GM23338 (cell line): ENCODE data around the gene SIRT1. TPM values are rescaled to one million over a fixed set of nuclear protein-coding genes. Genes with fewer than 3 reads are reported as not detected.
A peak's percentile ranks its signal among the peaks of the same experiment; 100 is the strongest.

ENCODE experiments used
- ATAC-seq: fragments of 200-7000 bp; cut with Tn5 transposase; 3 replicates; pipeline ENCODE4 v1.9.1; 2020
- DNase-seq: peaks from one replicate; pipeline ENCODE4 v3.0.0-alpha.2; 2015; ENCODE audit warnings: low spot score
- H2AFZ ChIP-seq: fragments of 200-600 bp; sonication (generic); 2 replicates; pipeline ENCODE4 v1.8.0; 2016; ENCODE audit warnings: antibody characterized with exemption, mild to moderate bottlenecking, moderate library complexity
- H3F3A ChIP-seq: fragments of 200-600 bp; sonication (generic); replicated peaks from 2 replicates; pipeline ENCODE4 v1.8.0; 2017; ENCODE audit warnings: antibody characterized with exemption, mixed run types, low read depth
- H3K27ac ChIP-seq: fragments of 200-600 bp; sonication (generic); 2 replicates; pipeline ENCODE4 v1.6.1; 2016; ENCODE audit warnings: low read depth
- H3K27me3 ChIP-seq: fragments of 200-600 bp; sonication (generic); 2 replicates; pipeline ENCODE4 v1.8.0; 2016; ENCODE audit warnings: mild to moderate bottlenecking, mixed run types, moderate library complexity; ENCODE audit not compliant: insufficient read depth
- H3K36me3 ChIP-seq: fragments of 200-600 bp; sonication (generic); 2 replicates; pipeline ENCODE4 v1.8.0; 2016; ENCODE audit warnings: mild to moderate bottlenecking; ENCODE audit not compliant: insufficient read depth
- H3K4me1 ChIP-seq: fragments of 200-600 bp; sonication (generic); 2 replicates; pipeline ENCODE4 v1.8.0; 2016; ENCODE audit warnings: mild to moderate bottlenecking, moderate library complexity; ENCODE audit not compliant: insufficient read depth
- H3K4me2 ChIP-seq: fragments of 200-600 bp; sonication (generic); 2 replicates; pipeline ENCODE4 v1.7.1; 2017; ENCODE audit warnings: mixed run types
- H3K4me3 ChIP-seq: fragments of 200-600 bp; sonication (generic); 2 replicates; pipeline ENCODE4 v1.6.1; 2016; ENCODE audit warnings: mixed run types
- H3K79me2 ChIP-seq: fragments of 200-600 bp; sonication (generic); replicated peaks from 2 replicates; pipeline ENCODE4 v1.8.0; 2017; ENCODE audit warnings: mild to moderate bottlenecking; ENCODE audit not compliant: insufficient read depth
- H3K9me2 ChIP-seq: fragments of 200-600 bp; sonication (generic); 2 replicates; pipeline ENCODE4 v1.8.0; 2017; ENCODE audit not compliant: insufficient read depth
- H4K20me1 ChIP-seq: fragments of 200-600 bp; sonication (generic); replicated peaks from 2 replicates; pipeline ENCODE4 v1.8.0; 2017; ENCODE audit warnings: mild to moderate bottlenecking; ENCODE audit not compliant: insufficient read depth
- H3K27ac Mint-ChIP-seq: 2 replicates; pipeline ENCODE4 v1.8.0; 2020; ENCODE audit warnings: inconsistent platforms, mild to moderate bottlenecking, moderate library complexity, mixed read lengths
- H3K27me3 Mint-ChIP-seq: 3 replicates; pipeline ENCODE4 v1.8.0; 2022; ENCODE audit warnings: low read depth, mild to moderate bottlenecking, moderate library complexity, mixed read lengths, inconsistent platforms; ENCODE audit not compliant: insufficient read depth, poor library complexity
- H3K36me3 Mint-ChIP-seq: 3 replicates; pipeline ENCODE4 v1.8.0; 2021; ENCODE audit warnings: low read depth, mild to moderate bottlenecking, inconsistent platforms, moderate library complexity, mixed read lengths
- H3K4me1 Mint-ChIP-seq: 3 replicates; pipeline ENCODE4 v1.8.0; 2020; ENCODE audit warnings: mild to moderate bottlenecking, inconsistent platforms, mixed read lengths
- H3K4me3 Mint-ChIP-seq: 3 replicates; pipeline ENCODE4 v1.8.0; 2021; ENCODE audit warnings: moderate library complexity, mild to moderate bottlenecking, inconsistent platforms, mixed read lengths
- H3K9me3 Mint-ChIP-seq: 3 replicates; pipeline ENCODE4 v1.8.0; 2020; ENCODE audit warnings: moderate library complexity, mild to moderate bottlenecking, inconsistent platforms, mixed read lengths
- CREB1 ChIP-seq: fragments of 250-450 bp; sonication (Bioruptor Pico); IDR thresholded peaks from 2 replicates; pipeline ENCODE4 v1.5.0; 2020; ENCODE audit warnings: low read depth, mild to moderate bottlenecking, moderate library complexity
- EZH2phosphoT487 ChIP-seq: fragments of 200-600 bp; sonication (generic); IDR thresholded peaks from one replicate; pipeline ENCODE4 v1.8.1; 2018; ENCODE audit warnings: antibody characterized with exemption; ENCODE audit not compliant: unreplicated experiment
- JUNB ChIP-seq: IDR thresholded peaks from one replicate; pipeline ENCODE4 v1.6.1; 2016; ENCODE audit warnings: antibody characterized with exemption; ENCODE audit not compliant: unreplicated experiment
- ZNF331 ChIP-seq: fragments of 250-450 bp; sonication (Bioruptor Pico); IDR thresholded peaks from 2 replicates; pipeline ENCODE4 v1.5.0; 2020; ENCODE audit warnings: low read depth, mild to moderate bottlenecking, moderate library complexity
- polyA plus RNA-seq: library from polyadenylated mRNA; unstranded; fragments of >200 nt; fragmentation: Nextera tagmentation; extraction: Ambion mirVana; gene quantifications from 2 replicates; pipeline ENCODE4 v1.2.1, GENCODE V29; 2016
- total RNA-seq: library from RNA; depleted of rRNA; stranded (reverse); fragments of >200 nt; shearing (Covaris generic); gene quantifications from 2 replicates; pipeline ENCODE4 v1.2.3, GENCODE V29; 2014
- TF ChIP-seq, protein P1 (sequence below): fragments of 250-450 bp; sonication (Bioruptor Pico); IDR thresholded peaks from 2 replicates; pipeline ENCODE4 v1.5.0; 2020; ENCODE audit warnings: mild to moderate bottlenecking, moderate library complexity
- TF ChIP-seq, protein P2 (sequence below), 2 experiments: fragments of 200-600 bp in 1 of 2; sonication (generic) in 1 of 2; conservative IDR thresholded peaks; 2 replicates each; pipeline versions ENCODE4 v1.5.1 to v1.6.1; 2016 to 2017; ENCODE audit warnings: antibody characterized with exemption in 2 of 2, low read depth in 2 of 2, mild to moderate bottlenecking in 2 of 2, moderate library complexity in 1 of 2

SIRT1 gene
- total and polyA plus RNA-seq, 2 experiments from 2014 or later: 35.9 to 61.6 TPM

GRCh38 chr10:67925449-67926005 lies 41.1 kb downstream of the SIRT1 start (continued):
- TF ChIP-seq, protein P1, sequence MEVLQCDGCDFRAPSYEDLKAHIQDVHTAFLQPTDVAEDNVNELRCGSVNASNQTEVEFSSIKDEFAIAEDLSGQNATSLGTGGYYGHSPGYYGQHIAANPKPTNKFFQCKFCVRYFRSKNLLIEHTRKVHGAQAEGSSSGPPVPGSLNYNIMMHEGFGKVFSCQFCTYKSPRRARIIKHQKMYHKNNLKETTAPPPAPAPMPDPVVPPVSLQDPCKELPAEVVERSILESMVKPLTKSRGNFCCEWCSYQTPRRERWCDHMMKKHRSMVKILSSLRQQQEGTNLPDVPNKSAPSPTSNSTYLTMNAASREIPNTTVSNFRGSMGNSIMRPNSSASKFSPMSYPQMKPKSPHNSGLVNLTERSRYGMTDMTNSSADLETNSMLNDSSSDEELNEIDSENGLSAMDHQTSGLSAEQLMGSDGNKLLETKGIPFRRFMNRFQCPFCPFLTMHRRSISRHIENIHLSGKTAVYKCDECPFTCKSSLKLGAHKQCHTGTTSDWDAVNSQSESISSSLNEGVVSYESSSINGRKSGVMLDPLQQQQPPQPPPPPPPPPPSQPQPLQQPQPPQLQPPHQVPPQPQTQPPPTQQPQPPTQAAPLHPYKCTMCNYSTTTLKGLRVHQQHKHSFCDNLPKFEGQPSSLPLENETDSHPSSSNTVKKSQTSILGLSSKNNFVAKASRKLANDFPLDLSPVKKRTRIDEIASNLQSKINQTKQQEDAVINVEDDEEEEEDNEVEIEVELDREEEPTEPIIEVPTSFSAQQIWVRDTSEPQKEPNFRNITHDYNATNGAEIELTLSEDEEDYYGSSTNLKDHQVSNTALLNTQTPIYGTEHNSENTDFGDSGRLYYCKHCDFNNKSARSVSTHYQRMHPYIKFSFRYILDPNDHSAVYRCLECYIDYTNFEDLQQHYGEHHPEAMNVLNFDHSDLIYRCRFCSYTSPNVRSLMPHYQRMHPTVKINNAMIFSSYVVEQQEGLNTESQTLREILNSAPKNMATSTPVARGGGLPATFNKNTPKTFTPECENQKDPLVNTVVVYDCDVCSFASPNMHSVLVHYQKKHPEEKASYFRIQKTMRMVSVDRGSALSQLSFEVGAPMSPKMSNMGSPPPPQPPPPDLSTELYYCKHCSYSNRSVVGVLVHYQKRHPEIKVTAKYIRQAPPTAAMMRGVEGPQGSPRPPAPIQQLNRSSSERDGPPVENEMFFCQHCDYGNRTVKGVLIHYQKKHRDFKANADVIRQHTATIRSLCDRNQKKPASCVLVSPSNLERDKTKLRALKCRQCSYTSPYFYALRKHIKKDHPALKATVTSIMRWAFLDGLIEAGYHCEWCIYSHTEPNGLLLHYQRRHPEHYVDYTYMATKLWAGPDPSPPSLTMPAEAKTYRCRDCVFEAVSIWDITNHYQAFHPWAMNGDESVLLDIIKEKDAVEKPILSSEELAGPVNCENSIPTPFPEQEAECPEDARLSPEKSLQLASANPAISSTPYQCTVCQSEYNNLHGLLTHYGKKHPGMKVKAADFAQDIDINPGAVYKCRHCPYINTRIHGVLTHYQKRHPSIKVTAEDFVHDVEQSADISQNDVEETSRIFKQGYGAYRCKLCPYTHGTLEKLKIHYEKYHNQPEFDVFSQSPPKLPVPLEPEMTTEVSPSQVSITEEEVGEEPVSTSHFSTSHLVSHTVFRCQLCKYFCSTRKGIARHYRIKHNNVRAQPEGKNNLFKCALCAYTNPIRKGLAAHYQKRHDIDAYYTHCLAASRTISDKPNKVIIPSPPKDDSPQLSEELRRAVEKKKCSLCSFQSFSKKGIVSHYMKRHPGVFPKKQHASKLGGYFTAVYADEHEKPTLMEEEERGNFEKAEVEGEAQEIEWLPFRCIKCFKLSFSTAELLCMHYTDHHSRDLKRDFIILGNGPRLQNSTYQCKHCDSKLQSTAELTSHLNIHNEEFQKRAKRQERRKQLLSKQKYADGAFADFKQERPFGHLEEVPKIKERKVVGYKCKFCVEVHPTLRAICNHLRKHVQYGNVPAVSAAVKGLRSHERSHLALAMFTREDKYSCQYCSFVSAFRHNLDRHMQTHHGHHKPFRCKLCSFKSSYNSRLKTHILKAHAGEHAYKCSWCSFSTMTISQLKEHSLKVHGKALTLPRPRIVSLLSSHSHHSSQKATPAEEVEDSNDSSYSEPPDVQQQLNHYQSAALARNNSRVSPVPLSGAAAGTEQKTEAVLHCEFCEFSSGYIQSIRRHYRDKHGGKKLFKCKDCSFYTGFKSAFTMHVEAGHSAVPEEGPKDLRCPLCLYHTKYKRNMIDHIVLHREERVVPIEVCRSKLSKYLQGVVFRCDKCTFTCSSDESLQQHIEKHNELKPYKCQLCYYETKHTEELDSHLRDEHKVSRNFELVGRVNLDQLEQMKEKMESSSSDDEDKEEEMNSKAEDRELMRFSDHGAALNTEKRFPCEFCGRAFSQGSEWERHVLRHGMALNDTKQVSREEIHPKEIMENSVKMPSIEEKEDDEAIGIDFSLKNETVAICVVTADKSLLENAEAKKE: no peak
- TF ChIP-seq, protein P2, sequence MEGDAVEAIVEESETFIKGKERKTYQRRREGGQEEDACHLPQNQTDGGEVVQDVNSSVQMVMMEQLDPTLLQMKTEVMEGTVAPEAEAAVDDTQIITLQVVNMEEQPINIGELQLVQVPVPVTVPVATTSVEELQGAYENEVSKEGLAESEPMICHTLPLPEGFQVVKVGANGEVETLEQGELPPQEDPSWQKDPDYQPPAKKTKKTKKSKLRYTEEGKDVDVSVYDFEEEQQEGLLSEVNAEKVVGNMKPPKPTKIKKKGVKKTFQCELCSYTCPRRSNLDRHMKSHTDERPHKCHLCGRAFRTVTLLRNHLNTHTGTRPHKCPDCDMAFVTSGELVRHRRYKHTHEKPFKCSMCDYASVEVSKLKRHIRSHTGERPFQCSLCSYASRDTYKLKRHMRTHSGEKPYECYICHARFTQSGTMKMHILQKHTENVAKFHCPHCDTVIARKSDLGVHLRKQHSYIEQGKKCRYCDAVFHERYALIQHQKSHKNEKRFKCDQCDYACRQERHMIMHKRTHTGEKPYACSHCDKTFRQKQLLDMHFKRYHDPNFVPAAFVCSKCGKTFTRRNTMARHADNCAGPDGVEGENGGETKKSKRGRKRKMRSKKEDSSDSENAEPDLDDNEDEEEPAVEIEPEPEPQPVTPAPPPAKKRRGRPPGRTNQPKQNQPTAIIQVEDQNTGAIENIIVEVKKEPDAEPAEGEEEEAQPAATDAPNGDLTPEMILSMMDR (conservative IDR thresholded peaks at IDR 0.05; ENCODE audit: low read depth in 2 of 2): no peak
- no peak for TF ChIP-seq EZH2phosphoT487
- no peak for TF ChIP-seq JUNB

GRCh38 chr10:67926951-67927350 lies 42.5 kb downstream of the SIRT1 start:
- no peak for ATAC-seq
- TF ChIP-seq ZNF331 (CRISPR knock-in tag) (no peak), CREB1 (CRISPR knock-in tag) (no peak)
- TF ChIP-seq, protein P1: no peak

More at GRCh38 chr10:67926951-67927350, 42.5 kb downstream of the SIRT1 start:
- Histone ChIP-seq H3K4me2 (no peak overlapping the region), H3K36me3 (no peaks in the 10 kb centered on the region), H3K27ac (peak overlapping the region; percentile 29; the same call in 1 of the 2 replicates), H2AFZ (no peak overlapping the region), H3F3A (no peaks in the 10 kb centered on the region), H3K27me3 (no peaks in the 10 kb centered on the region), H4K20me1 (no peaks in the 10 kb centered on the region), H3K9me2 (no peaks in the 10 kb centered on the region), H3K4me1 (no peaks in the 10 kb centered on the region), H3K4me3 (no peak overlapping the region), H3K79me2 (no peaks in the 10 kb centered on the region)
- Mint-ChIP-seq H3K27ac (no peak overlapping the region), H3K27me3 (no peaks in the 10 kb centered on the region), H3K4me3 (no peak overlapping the region), H3K9me3 (no peaks in the 10 kb centered on the region), H3K4me1 (no peaks in the 10 kb centered on the region), H3K36me3 (peaks cover 10% of the 10 kb centered on the region; the same call in 2 of the 3 replicates)
- DNase-seq: no peak
